Kidney tubule cell (primary cell): Measurements from ENCODE around the gene VCPKMT.
A peak's percentile ranks its signal among the peaks of the same experiment; 100 is the strongest.
"Not testable (repeated sequence)": the region's sequence is repeated elsewhere in the genome, so short reads cannot be mapped to it uniquely, and the experiment has no call there.

Source experiments
- DNase-seq: peaks from one replicate; pipeline ENCODE4 v3.0.0-alpha.2; 2018; ENCODE audit warnings: low spot score

The VCPKMT gene

DNA sequence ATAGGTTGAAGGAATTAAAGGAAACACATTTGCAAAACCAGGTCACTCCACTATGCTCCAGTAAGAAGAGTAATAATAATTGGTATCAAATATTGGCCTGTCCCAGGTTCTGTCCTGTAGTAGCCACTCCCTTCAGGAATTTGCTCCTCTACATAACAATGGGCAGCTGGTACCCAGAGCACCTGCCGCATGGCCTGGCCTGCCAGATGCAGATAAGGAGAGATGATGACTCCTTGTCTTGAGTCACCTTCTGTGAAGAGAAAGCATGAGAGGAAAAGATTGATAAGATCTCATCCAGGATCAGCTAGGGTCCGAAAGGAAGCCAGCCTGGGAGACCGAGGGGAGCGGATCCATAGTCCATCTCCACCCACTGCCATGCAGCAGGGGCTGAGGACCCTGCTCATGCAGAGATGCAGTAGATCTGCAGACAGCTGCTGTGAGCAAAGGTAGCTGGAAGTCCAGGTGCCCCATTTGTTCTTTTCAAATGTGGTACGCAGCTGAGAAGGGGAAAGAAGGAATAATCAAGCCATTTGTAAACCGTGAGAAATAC, 24.3 kb downstream of the VCPKMT start:
- no peak for DNase-seq

DNA sequence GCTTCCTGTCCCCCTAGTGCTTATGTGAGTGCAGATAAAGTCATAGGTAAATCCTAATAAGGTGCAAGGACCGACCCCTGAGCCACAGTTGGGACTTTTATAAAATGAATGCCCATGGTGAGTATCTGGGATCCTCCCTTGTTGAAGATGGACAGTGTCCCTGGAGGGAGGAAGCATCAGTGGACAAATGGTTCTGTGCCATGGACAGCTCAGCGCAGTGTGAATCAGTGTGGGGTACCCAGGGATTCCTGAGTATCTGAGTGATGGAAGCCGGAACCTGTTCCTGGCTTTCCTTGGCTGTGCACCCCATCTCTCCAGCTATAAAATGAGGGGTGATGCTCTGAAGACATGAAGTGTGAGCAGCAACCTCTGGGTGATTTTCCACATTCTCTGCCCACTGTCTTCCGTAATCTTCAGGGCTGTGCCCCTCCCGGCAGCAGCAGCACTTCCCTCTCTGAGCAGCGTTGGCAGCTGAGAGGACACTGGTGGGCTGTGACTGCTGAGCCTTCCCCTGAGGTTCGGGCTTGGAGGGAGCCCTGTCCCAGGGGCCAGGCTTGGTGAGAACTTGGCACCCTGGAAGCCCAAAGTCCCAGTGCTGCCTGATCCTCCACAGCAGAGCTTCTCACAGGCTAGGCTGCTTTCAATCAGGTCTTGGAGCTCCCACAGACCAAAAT, 25.0 kb downstream of the VCPKMT start:
- DNase-seq, result no peak

DNA sequence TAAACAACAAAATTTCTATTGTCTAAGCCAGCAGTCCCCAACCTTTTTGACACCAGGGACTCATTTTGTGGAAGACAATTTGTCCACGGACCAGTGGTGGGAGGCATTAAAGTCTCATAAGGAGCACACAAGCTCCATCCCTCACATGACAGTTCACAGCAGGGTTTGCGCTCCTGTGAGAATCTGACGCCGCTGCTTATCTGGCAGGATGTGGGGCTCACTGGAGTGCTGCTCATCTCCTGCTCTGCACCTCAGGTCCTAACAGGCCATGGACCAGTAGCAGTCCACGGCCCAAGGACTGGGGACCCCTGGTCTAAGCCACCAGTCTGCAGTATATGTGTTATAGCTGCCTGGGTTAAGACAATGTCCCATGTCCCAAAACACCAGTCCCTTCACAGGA, 27.2 kb downstream of the VCPKMT start:
- DNase-seq, result no peak

- no peak for DNase-seq
Observed at GRCh38 chr14:50088731-50089130, 27.6 kb downstream of the VCPKMT start.

DNA sequence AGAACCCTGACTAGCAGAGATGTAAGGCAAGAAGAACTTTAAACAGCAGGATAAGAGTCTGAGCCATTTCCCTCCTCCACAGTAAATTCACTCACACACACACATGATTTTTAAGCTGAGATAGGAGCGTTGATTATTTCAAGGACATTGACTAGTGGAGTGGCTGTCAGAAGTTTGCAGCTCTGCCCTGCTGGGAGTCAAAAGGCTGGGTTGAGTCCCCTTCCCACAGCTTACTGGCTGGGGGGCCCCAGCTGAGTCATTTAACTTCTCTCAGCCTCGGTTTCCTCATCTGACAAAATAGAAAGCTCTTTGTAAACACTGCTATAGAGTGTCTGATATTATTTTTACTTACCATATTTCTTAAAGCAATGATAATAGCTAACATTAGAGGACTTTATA, 28.3 kb downstream of the VCPKMT start:
- no peak for DNase-seq

DNA sequence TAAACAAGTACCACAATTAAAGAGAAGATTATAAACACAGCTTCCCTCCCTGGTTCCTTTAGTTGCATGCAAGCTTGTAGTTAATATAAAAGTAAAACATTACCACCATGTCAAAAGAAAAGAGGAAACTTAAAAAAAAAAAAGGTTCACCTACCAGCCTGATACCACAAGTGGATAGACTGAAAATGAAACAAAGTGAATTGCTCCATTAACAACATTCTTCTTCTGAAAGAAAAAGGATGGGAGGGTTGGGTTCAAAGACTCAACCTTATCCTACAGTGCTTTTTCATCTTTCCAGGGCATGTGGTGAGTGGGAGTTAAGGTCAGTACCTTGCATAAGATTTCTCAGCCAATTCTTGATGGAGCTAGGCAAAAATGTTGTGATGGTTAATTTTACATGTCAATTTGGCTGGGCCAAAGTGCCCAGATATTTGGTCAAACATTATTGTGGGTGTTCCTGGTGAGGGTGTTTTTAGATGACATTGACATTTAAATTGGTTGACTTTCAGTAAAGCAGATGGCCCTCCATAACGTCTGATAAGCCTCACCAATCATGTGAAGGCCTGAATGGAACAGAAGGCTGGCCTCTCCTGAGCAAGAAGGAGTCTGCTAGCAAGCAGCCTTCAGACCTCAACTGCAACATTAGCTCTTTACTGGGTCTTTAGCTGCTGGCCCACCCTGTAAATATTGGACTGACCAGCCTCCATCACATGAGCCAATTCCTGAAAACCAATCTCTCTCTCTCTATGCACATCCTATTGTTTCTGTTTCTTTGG, 28.8 kb downstream of the VCPKMT start:
- no peak for DNase-seq

DNA sequence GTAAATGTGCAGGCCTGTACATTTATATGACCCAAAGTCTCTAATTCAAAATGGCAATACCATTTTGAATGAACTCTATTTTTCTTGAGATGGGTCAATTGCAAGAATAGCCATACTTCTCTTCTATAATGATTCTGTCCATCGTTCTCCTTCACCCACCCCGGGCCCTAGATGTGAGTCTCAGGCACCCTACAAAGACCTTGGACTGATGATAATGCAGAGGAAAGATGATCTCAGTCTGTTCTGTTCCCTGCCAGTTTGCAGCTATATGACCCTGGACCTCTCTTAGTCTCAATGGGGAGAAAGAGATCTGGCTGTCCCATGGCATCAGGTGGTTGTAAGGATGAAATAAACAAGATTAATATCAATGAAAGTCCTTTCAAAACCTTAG, 30.1 kb downstream of the VCPKMT start:
- DNase-seq, result no peak

GRCh38 chr14:50085570-50086320, 30.6 kb downstream of the VCPKMT start:
- peak; percentile 84 for DNase-seq

DNA sequence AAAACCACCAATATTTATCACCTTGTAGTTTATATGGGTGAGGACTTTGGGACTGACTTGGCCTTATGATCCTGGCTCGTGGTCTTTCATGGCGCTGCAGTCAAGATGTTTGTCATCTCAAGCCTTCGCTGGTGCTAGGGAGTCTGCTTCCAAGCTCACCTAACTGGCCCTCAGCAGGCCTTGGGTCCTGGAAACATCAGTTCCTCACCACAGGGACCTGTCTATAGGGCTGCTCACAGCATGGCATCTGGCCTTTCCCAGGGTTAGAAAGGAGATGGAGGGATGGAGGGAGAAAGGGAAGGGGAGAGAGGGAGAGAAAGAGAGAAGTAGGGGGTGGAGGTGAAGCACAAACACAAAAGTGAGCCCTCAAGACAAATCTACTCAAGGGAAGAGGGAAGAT, 31.7 kb downstream of the VCPKMT start:
- DNase-seq, result no peak

DNA sequence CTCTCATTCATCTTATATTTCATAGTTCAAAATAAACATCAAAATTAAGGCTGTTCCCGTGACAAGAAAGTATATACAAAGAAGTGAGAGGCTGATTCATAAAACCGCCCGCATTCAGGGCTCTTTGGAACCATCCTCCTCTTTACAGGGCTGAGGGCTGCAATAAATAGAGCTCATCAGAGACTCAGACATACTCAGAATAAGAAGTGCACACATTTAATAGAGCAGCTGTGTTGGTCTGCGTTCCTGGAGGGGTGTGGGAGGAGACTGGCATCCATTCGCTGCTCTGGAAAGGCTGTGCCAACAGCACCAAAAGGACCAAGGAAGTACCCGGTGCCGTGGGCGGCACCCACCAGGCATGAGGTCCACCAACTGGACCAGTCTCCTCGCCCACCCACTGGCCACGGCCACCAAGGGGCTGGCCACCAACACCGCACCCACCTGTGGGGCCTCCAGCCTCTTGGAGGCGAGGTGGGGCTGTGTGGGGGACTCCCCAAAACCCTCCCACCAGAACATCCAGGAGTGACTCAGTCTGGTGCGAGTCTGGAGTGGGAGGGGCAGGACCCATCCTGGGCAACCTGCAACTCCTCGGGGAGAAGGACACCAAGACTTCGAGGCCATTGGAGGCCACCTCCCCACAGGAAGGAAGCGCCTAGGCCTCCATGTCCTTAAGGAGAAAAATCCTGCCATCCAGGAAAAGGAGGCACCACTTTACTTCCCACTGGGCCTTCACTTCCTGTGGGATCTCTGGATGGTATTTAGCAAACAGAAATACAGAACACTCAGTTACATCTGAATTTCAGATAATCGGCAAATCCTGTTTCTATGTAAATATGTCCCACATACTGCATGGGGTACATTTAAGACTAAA, 32.7 kb downstream of the VCPKMT start:
- DNase-seq, result no peak

DNA sequence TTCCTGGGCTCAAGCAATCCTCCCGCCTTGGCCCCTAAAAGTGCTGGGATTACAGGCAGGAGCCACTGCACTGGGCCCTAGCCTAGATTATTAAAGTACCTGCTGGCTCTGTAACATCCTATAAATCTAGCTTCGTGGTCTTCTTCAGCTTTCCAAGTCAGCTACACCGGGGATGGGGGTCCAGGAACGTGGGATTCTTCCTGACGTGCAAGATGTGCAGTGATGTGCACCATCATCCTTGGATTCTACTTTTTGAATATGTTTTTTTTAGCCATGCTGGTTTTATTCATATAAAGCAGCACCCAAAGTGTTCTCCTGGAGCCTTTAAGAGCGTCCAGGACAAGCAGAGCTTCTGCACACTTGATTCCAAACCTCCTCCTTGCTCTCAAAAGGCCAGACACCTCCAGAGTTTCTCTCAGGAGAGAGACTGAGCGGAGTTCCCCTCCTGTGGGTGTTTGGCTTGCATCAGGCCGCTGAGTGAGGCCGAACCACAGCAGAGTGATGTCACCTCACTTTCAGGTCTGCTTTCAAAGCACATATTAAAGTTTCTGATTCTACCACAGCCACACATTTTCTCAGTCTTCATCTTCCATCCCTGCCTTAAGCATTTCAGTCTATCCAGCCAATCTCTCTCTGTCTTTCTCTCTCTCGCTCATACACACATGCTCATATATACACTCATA, 33.4 kb downstream of the VCPKMT start:
- peak; percentile 29 for DNase-seq

DNA sequence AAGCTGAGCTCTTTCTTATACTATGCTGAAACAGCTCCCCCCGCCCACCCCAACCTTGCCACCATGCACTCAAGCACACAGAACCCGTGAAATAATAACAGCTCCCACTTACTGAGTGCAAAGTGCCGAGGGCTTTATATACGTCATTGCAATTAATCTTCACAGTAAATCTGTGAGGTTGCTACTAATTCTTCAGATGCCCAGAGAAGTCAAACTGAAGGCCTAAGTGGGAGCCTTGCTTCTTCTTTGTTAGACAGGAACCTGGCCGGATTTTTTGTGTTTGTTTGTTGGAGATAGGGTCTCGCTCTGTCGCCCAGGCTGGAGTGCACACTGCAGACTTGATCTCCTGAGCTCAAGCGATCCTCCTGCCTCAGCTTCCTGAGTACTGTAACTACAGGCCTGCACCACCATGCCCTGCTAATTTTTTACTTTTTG, 34.0 kb downstream of the VCPKMT start:
- DNase-seq, result no peak

GRCh38 chr14:50079103-50079502, 37.3 kb downstream of the VCPKMT start:
- DNase-seq, result not testable (repeated sequence)

GRCh38 chr14:50073663-50074062, 42.7 kb downstream of the VCPKMT start:
- not testable (repeated sequence) for DNase-seq

GRCh38 chr14:50072395-50072794, 44.0 kb downstream of the VCPKMT start:
- DNase-seq, result no peak

DNA sequence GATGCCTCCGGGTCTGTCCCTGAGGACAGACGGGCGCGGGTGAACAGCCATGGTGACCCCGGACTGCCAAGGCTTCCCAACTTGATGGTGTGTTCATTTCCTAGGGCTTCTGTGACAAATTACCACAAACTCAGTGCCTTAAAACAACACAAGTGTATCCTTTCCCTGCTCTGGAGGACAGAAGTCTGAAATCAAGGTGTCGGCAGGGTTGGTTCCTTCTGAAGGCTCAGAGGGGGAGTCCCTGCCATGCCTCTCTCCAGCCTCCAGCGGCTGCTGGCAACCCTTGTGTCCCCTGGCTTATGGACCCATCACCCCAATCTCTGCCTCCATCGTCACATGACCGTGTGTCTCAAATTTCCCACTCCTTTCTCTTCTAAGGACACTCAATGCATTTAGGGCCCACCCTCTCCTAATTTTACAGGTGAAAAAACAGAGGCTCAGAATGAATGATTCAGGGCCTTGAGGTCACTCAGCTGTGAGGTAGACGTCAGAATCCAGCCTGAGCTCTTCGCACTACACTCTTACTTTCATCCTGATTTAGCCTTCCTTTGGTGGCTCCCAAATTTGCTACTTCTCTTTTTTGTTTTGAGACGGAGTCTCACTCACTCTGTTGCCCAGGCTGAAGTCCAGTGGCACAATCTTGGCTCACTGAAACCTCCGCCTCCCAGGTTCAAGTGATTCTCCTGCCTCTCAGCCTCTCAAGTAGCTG, 45.4 kb downstream of the VCPKMT start:
- no peak for DNase-seq

DNA sequence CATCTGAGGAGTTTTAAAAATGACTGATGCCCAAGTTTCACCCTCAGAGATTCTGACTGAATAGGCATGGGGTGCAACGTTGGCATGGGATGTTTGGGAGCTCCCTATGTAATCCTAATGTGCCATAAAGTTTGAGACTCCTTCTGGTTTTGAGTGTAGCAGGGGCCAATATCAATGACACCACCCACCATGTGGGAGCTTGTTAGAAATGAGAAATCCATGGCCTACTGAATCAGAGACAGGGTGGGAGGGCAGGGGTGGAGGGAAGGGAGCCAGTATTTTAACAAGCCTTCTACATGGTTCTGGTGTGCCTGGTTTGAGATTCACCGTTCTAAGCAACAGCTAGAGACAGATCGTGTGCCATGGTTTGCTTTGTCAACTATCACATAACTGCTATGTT, 46.1 kb downstream of the VCPKMT start:
- no peak for DNase-seq

DNA sequence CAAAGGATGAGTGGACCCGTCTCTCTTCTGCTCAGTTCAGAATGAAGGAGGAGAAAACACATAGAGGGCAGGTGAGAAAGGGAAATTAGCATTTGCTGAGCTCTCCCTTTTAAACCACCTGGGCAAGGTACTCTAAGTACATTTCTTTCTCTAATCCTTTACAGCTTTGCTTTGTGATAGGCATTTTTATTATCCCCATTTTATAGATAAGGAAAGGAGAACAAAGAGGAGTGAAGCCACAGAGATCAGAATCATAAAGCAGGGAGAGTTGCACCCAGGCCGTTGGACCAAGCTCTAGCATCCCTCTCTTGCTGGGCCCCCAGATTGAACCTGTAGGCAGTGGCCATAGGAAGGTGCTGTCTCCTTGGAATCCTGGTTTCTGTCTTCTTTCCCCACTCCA, 47.0 kb downstream of the VCPKMT start:
- no peak for DNase-seq

GRCh38 chr14:50068496-50068895, 47.9 kb downstream of the VCPKMT start:
- no peak for DNase-seq

DNA sequence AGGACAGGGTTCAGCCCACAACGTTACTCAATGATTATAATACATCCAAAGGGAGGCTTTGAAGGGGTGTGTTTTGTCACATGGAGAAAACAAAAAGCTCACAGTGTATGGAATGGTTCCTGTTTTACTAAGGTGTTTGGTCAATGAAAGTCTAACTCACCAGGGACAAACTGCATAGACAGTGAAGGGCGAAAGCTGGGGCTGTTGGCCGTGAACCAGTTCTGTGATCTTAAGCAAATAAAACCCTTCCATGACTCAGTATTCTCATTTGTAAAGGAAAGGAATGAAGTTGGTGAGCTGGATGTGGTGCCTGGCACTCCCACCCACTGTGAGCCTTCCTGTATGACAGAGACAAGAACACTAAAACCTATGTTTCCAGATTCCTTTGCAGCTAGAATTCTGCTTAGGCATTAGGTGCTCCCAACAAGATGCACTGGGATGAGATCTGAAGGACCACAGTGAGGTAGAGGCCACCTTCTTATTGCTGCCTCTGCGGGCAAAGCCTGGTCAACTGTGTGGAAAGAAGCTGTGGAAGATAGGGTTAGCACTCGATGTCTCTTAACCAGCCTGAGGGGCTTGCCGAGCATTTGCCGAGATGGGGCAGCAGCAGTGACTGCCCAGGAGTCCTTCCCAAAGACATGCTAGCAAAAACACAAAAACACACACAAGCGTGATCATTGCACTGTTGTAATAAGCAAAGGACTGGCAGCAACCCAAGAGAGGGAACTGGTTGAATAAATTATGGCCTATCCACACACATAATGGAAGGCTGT, 48.5 kb downstream of the VCPKMT start:
- peak; percentile 84 for DNase-seq
